ENCODE data around the gene SRSF10. TPM values are rescaled to one million over a fixed set of nuclear protein-coding genes. Genes with fewer than 3 reads are reported as not detected.
"Not testable (repeated sequence)": the region's sequence is repeated elsewhere in the genome, so short reads cannot be mapped to it uniquely, and the experiment has no call there.

SRSF10 gene
- total and polyA plus RNA-seq, 7 experiments from 2014 or later: 108 to 252 (median 191) TPM

- H3K4me1 Mint-ChIP-seq; H3K27me3 ChIP-seq (ENCODE audit: control insufficient read depth in 2 of 2, insufficient read depth in 2 of 2, low read length in 2 of 2); H3K4me1 ChIP-seq (ENCODE audit: control insufficient read depth in 2 of 2, insufficient read depth in 2 of 2, low read length in 2 of 2); DNase-seq; H3K36me3 Mint-ChIP-seq; ATAC-seq; H3K36me3 ChIP-seq (ENCODE audit: control insufficient read depth in 2 of 3, insufficient read depth in 3 of 3, low read length in 3 of 3); H3K9me3 ChIP-seq (ENCODE audit: control insufficient read depth in 2 of 3, low read length in 3 of 3); intact Hi-C loops (cut with micrococcal nuclease); H3K27ac ChIP-seq (ENCODE audit: low read depth, low read length); H3K27ac Mint-ChIP-seq; POLR2A ChIA-PET; H3K4me3 Mint-ChIP-seq; H3K9me3 Mint-ChIP-seq; H3K4me3 ChIP-seq (ENCODE audit: low read length): not testable (repeated sequence)
- H3K27me3 Mint-ChIP-seq: peaks cover 7 to 41% (median 11%) of the 10 kb centered on the region in 5 donors
- CTCF ChIA-PET: interaction anchor here (0.6 kb wide), 1 partner anchor 166 kb away, joined by 3 read pairs; no protein-coding TSS in a partner anchor
Measured at GRCh38 chr1:24008574-24009184, 28.6 kb upstream of the SRSF10 start.

GRCh38 chr1:24007079-24007478, 27.0 kb upstream of the SRSF10 start:
- Histone ChIP-seq H3K4me3 (ENCODE audit: low read length) (no peak overlapping the region), H3K4me1 (ENCODE audit: control insufficient read depth in 2 of 2, insufficient read depth in 2 of 2, low read length in 2 of 2) (no peaks in the 10 kb centered on the region), H3K27me3 (ENCODE audit: control insufficient read depth in 2 of 2, insufficient read depth in 2 of 2, low read length in 2 of 2) (no peaks in the 10 kb centered on the region), H3K36me3 (ENCODE audit: control insufficient read depth in 2 of 3, insufficient read depth in 3 of 3, low read length in 3 of 3) (no peaks in the 10 kb centered on the region), H3K27ac (ENCODE audit: low read depth, low read length) (no peak overlapping the region), H3K9me3 (ENCODE audit: control insufficient read depth in 2 of 3, low read length in 3 of 3) (no peaks in the 10 kb centered on the region)
- ATAC-seq: no peak
- no peak overlapping the region for H3K27ac Mint-ChIP-seq
- H3K4me3 Mint-ChIP-seq: no peak overlapping the region
- POLR2A ChIA-PET: no interaction called here
- CTCF ChIA-PET: no interaction called here
- H3K9me3 Mint-ChIP-seq: peaks cover 0 to 2% (median 0%) of the 10 kb centered on the region in 11 donors
- H3K36me3 Mint-ChIP-seq: no peaks in the 10 kb centered on the region
- peaks cover 0 to 1% (median 0%) of the 10 kb centered on the region in 7 donors for H3K4me1 Mint-ChIP-seq
- peaks cover 9 to 52% (median 11%) of the 10 kb centered on the region in 5 donors for H3K27me3 Mint-ChIP-seq
- no peak for DNase-seq
- intact Hi-C loops (cut with micrococcal nuclease): no loop called here

- Histone ChIP-seq H3K27ac (ENCODE audit: low read depth, low read length) (no peak overlapping the region), H3K4me1 (ENCODE audit: control insufficient read depth in 2 of 2, insufficient read depth in 2 of 2, low read length in 2 of 2) (no peaks in the 10 kb centered on the region), H3K4me3 (ENCODE audit: low read length) (no peak overlapping the region), H3K27me3 (ENCODE audit: control insufficient read depth in 2 of 2, insufficient read depth in 2 of 2, low read length in 2 of 2) (no peaks in the 10 kb centered on the region), H3K36me3 (ENCODE audit: control insufficient read depth in 2 of 3, insufficient read depth in 3 of 3, low read length in 3 of 3) (no peaks in the 10 kb centered on the region), H3K9me3 (ENCODE audit: control insufficient read depth in 2 of 3, low read length in 3 of 3) (no peaks in the 10 kb centered on the region)
- Mint-ChIP-seq H3K9me3 (peaks cover 0 to 2% (median 0%) of the 10 kb centered on the region in 11 donors), H3K4me3 (no peak overlapping the region), H3K27me3 (peaks cover 0 to 57% (median 11%) of the 10 kb centered on the region in 5 donors), H3K4me1 (no peaks in the 10 kb centered on the region), H3K27ac (no peak overlapping the region), H3K36me3 (no peaks in the 10 kb centered on the region)
- ChIA-PET CTCF (no interaction called here), POLR2A (no interaction called here)
- DNase-seq (no peak), ATAC-seq (no peak)
- intact Hi-C loops (cut with micrococcal nuclease): no loop called here
Measured at GRCh38 chr1:24005163-24005562, 25.0 kb upstream of the SRSF10 start.

GRCh38 chr1:24004132-24004531, 24.0 kb upstream of the SRSF10 start:
- peaks cover 0 to 49% (median 7%) of the 10 kb centered on the region in 5 donors for H3K27me3 Mint-ChIP-seq
- H3K4me1 ChIP-seq (ENCODE audit: control insufficient read depth in 2 of 2, insufficient read depth in 2 of 2, low read length in 2 of 2): no peaks in the 10 kb centered on the region
- H3K4me3 Mint-ChIP-seq: no peak overlapping the region
- ATAC-seq (no peak), DNase-seq (no peak)
- H3K36me3 ChIP-seq (ENCODE audit: control insufficient read depth in 2 of 3, insufficient read depth in 3 of 3, low read length in 3 of 3): no peaks in the 10 kb centered on the region
- no peak overlapping the region for H3K4me3 ChIP-seq (ENCODE audit: low read length)
- CTCF ChIA-PET: interaction anchor here (1.0 kb wide), 1 partner anchor 15 kb away, joined by 3 read pairs; no protein-coding TSS in a partner anchor
- intact Hi-C loops (cut with micrococcal nuclease): no loop called here
- H3K27me3 ChIP-seq (ENCODE audit: control insufficient read depth in 2 of 2, insufficient read depth in 2 of 2, low read length in 2 of 2): no peaks in the 10 kb centered on the region
- no peaks in the 10 kb centered on the region for H3K36me3 Mint-ChIP-seq
- POLR2A ChIA-PET: no interaction called here
- H3K4me1 Mint-ChIP-seq: no peaks in the 10 kb centered on the region
- peak overlapping the region in 1 of 9 donors; percentile 23 for H3K27ac Mint-ChIP-seq
- no peak overlapping the region for H3K27ac ChIP-seq (ENCODE audit: low read depth, low read length)
- H3K9me3 ChIP-seq (ENCODE audit: control insufficient read depth in 2 of 3, low read length in 3 of 3): no peaks in the 10 kb centered on the region
- peaks cover 0 to 2% (median 0%) of the 10 kb centered on the region in 11 donors for H3K9me3 Mint-ChIP-seq

GRCh38 chr1:24003331-24003972, 23.3 kb upstream of the SRSF10 start:
- Mint-ChIP-seq H3K36me3 (no peaks in the 10 kb centered on the region), H3K9me3 (peaks cover 0 to 2% (median 0%) of the 10 kb centered on the region in 11 donors), H3K4me3 (no peak overlapping the region), H3K27ac (peak overlapping the region in 1 of 9 donors; percentile 23), H3K27me3 (peaks cover 0 to 49% (median 7%) of the 10 kb centered on the region in 5 donors), H3K4me1 (peaks cover 0 to 2% (median 0%) of the 10 kb centered on the region in 7 donors)
- no peak for DNase-seq
- no peaks in the 10 kb centered on the region for H3K9me3 ChIP-seq (ENCODE audit: control insufficient read depth in 2 of 3, low read length in 3 of 3)
- H3K36me3 ChIP-seq (ENCODE audit: control insufficient read depth in 2 of 3, insufficient read depth in 3 of 3, low read length in 3 of 3): no peaks in the 10 kb centered on the region
- ATAC-seq: no peak
- ChIA-PET CTCF (interaction anchor here (0.6 to 1.0 kb wide), 2 partner anchors 16 to 254 kb away, joined by 3 to 4 read pairs; no protein-coding TSS in a partner anchor), POLR2A (interaction anchor here (0.6 kb wide), 2 partner anchors 21 to 39 kb away, joined by 3 read pairs; no protein-coding TSS in a partner anchor)
- intact Hi-C loops (cut with micrococcal nuclease): no loop called here
- no peaks in the 10 kb centered on the region for H3K4me1 ChIP-seq (ENCODE audit: control insufficient read depth in 2 of 2, insufficient read depth in 2 of 2, low read length in 2 of 2)
- H3K27me3 ChIP-seq (ENCODE audit: control insufficient read depth in 2 of 2, insufficient read depth in 2 of 2, low read length in 2 of 2): no peaks in the 10 kb centered on the region
- H3K27ac ChIP-seq (ENCODE audit: low read depth, low read length): no peak overlapping the region
- H3K4me3 ChIP-seq (ENCODE audit: low read length): no peak overlapping the region

GRCh38 chr1:24002695-24003094, 22.6 kb upstream of the SRSF10 start:
- CTCF ChIA-PET: interaction anchor here (0.6 kb wide), 1 partner anchor 253 kb away, joined by 4 read pairs; no protein-coding TSS in a partner anchor

More at GRCh38 chr1:24002695-24003094, 22.6 kb upstream of the SRSF10 start:
- H3K27me3 Mint-ChIP-seq: peaks cover 0 to 46% (median 7%) of the 10 kb centered on the region in 5 donors
- no peak overlapping the region for H3K27ac ChIP-seq (ENCODE audit: low read depth, low read length)
- no peaks in the 10 kb centered on the region for H3K4me1 ChIP-seq (ENCODE audit: control insufficient read depth in 2 of 2, insufficient read depth in 2 of 2, low read length in 2 of 2)
- intact Hi-C loops (cut with micrococcal nuclease): no loop called here
- H3K4me3 Mint-ChIP-seq: no peak overlapping the region
- no peaks in the 10 kb centered on the region for H3K27me3 ChIP-seq (ENCODE audit: control insufficient read depth in 2 of 2, insufficient read depth in 2 of 2, low read length in 2 of 2)
- no peak overlapping the region for H3K27ac Mint-ChIP-seq
- POLR2A ChIA-PET: interaction anchor here (0.6 kb wide), 2 partner anchors 22 to 39 kb away, joined by 3 read pairs; no protein-coding TSS in a partner anchor
- no peaks in the 10 kb centered on the region for H3K36me3 Mint-ChIP-seq
- peaks cover 0 to 2% (median 0%) of the 10 kb centered on the region in 11 donors for H3K9me3 Mint-ChIP-seq
- ATAC-seq (no peak), DNase-seq (no peak)
- H3K4me3 ChIP-seq (ENCODE audit: low read length): no peak overlapping the region
- peaks cover 0 to 2% (median 0%) of the 10 kb centered on the region in 7 donors for H3K4me1 Mint-ChIP-seq
- no peaks in the 10 kb centered on the region for H3K36me3 ChIP-seq (ENCODE audit: control insufficient read depth in 2 of 3, insufficient read depth in 3 of 3, low read length in 3 of 3)
- H3K9me3 ChIP-seq (ENCODE audit: control insufficient read depth in 2 of 3, low read length in 3 of 3): no peaks in the 10 kb centered on the region

Data from naive thymus-derived CD4-positive, alpha-beta T cell (primary cell).